Amygdala (tissue), 56 donors: ENCODE measurements around the gene KIF26A.
"Not testable (repeated sequence)": the region's sequence is repeated elsewhere in the genome, so short reads cannot be mapped to it uniquely, and the experiment has no call there.

Experiments
- DNase-seq, 56 donors: peaks; one replicate each; lab custom pipeline; 2025; lab: John Stamatoyannopoulos, UW

Gene KIF26A

GRCh38 chr14:104216457-104216856, 78.1 kb downstream of the KIF26A start:
- no peak for DNase-seq

GRCh38 chr14:104217486-104218360, 79.3 kb downstream of the KIF26A start:
- no peak for DNase-seq

GRCh38 chr14:104218361-104219180, 80.2 kb downstream of the KIF26A start:
- DNase-seq, result no peak

GRCh38 chr14:104219731-104220214, 81.4 kb downstream of the KIF26A start:
- DNase-seq, result no peak

- DNase-seq, result no peak
Observed at GRCh38 chr14:104220215-104221070, 82.1 kb downstream of the KIF26A start.

GRCh38 chr14:104221071-104221625, 82.8 kb downstream of the KIF26A start:
- no peak for DNase-seq

GRCh38 chr14:104221636-104222369, 83.4 kb downstream of the KIF26A start:
- no peak for DNase-seq

GRCh38 chr14:104222396-104223036, 84.1 kb downstream of the KIF26A start:
- DNase-seq, result no peak

GRCh38 chr14:104223101-104224041, 85.0 kb downstream of the KIF26A start:
- peak in 1 of 56 donors; percentile 25 for DNase-seq

- no peak for DNase-seq
Observed at GRCh38 chr14:104224131-104224505, 85.7 kb downstream of the KIF26A start.

- peak in 2 of 56 donors; percentile 13 to 15 for DNase-seq
Observed at GRCh38 chr14:104224506-104225277, 86.3 kb downstream of the KIF26A start.

GRCh38 chr14:104225278-104226190, 87.1 kb downstream of the KIF26A start:
- DNase-seq, result not testable (repeated sequence)

GRCh38 chr14:104226421-104227383, 88.3 kb downstream of the KIF26A start:
- no peak for DNase-seq

GRCh38 chr14:104227806-104228205, 89.4 kb downstream of the KIF26A start:
- DNase-seq, result no peak

GRCh38 chr14:104228221-104228620, 89.8 kb downstream of the KIF26A start:
- DNase-seq, result no peak
